Type B pancreatic cell (in vitro differentiated cells): Measurements from ENCODE around the gene NDUFV1. TPM values are rescaled to one million over a fixed set of nuclear protein-coding genes. Genes with fewer than 3 reads are reported as not detected.
A peak's percentile ranks its signal among the peaks of the same experiment; 100 is the strongest.

Experiments
- DNase-seq: peaks from one replicate; pipeline ENCODE4 v3.0.0; 2021; ENCODE audit warnings: mixed read lengths; ENCODE audit not compliant: unreplicated experiment; ENCODE audit errors: extremely low spot score
- H3K27ac Mint-ChIP-seq: 2 replicates; pipeline ENCODE4 v1.8.0; 2021; ENCODE audit warnings: mild to moderate bottlenecking, mixed read lengths
- H3K27me3 Mint-ChIP-seq: 2 replicates; pipeline ENCODE4 v1.8.0; 2021; ENCODE audit warnings: mixed read lengths
- H3K36me3 Mint-ChIP-seq: 2 replicates; pipeline ENCODE4 v1.8.0; 2021; ENCODE audit warnings: mixed read lengths
- H3K4me1 Mint-ChIP-seq: one replicate; pipeline ENCODE4 v1.8.0; 2021; ENCODE audit warnings: mixed read lengths; ENCODE audit not compliant: unreplicated experiment
- H3K4me3 Mint-ChIP-seq: 2 replicates; pipeline ENCODE4 v1.8.0; 2021; ENCODE audit warnings: mild to moderate bottlenecking, mixed read lengths
- H3K9me3 Mint-ChIP-seq: 2 replicates; pipeline ENCODE4 v1.8.0; 2021; ENCODE audit warnings: mixed read lengths
- total RNA-seq: library from RNA; stranded (reverse); gene quantifications from 2 replicates; pipeline ENCODE4 v1.2.1, GENCODE V29; 2021; ENCODE audit warnings: low replicate concordance
- TF ChIP-seq, protein P1 (sequence below): fragments of 200-600 bp; sonication (generic); conservative IDR thresholded peaks from 2 replicates; pipeline ENCODE4 v1.5.0; 2021; ENCODE audit warnings: antibody characterized with exemption, mild to moderate bottlenecking

Gene NDUFV1
- total RNA-seq, 1 donor from 2014 or later = 226 TPM

DNA sequence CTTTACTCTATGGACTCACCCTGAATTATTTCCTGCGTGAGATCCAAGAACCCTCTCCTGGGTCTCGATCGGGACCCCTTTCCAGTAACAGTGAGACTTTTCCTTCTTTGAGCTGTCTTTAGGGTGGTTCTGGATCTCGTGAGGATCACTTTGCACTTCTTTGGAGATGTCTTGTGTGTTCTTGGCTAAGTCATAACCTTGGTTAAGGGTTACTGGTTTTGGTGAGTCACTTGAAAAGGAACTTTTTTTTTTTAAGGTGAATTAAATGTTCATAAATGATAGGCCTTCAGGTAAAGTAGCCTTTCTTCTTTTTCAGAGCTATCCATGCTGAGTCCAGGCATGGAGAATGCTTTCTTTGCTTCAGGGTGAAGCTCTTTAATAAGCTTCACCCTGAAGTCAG lies 42.5 kb upstream of the NDUFV1 start:
- Mint-ChIP-seq H3K4me1 (peaks cover 10% of the 10 kb centered on the region), H3K9me3 (no peaks in the 10 kb centered on the region), H3K4me3 (no peak overlapping the region), H3K27ac (no peak overlapping the region), H3K27me3 (peaks cover 3% of the 10 kb centered on the region), H3K36me3 (no peaks in the 10 kb centered on the region)
- DNase-seq = no peak
- TF ChIP-seq, protein P1, sequence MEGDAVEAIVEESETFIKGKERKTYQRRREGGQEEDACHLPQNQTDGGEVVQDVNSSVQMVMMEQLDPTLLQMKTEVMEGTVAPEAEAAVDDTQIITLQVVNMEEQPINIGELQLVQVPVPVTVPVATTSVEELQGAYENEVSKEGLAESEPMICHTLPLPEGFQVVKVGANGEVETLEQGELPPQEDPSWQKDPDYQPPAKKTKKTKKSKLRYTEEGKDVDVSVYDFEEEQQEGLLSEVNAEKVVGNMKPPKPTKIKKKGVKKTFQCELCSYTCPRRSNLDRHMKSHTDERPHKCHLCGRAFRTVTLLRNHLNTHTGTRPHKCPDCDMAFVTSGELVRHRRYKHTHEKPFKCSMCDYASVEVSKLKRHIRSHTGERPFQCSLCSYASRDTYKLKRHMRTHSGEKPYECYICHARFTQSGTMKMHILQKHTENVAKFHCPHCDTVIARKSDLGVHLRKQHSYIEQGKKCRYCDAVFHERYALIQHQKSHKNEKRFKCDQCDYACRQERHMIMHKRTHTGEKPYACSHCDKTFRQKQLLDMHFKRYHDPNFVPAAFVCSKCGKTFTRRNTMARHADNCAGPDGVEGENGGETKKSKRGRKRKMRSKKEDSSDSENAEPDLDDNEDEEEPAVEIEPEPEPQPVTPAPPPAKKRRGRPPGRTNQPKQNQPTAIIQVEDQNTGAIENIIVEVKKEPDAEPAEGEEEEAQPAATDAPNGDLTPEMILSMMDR = no peak

DNA sequence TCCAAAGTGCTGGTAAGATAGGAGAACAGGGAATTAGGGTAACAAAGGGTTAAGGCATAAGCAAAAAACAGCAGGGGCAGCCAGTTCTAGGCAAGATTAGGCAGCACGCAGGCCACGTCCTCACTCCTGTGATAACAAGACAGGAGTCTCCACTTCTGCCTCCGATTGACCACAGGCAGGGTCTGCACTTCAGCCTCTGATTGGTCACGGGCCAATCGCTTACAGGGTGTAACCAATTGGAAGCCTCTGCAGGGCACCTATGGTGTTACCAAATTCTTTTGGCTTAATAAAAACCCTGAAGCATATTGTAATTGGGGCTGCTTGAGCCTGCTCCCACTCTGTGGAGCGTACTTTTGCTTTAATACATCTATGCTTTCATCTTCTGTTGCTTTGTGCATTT lies 35.3 kb upstream of the NDUFV1 start:
- Mint-ChIP-seq H3K4me1 (peaks cover 6% of the 10 kb centered on the region), H3K9me3 (no peaks in the 10 kb centered on the region), H3K27ac (no peak overlapping the region), H3K4me3 (no peak overlapping the region), H3K27me3 (peaks cover 17% of the 10 kb centered on the region), H3K36me3 (no peaks in the 10 kb centered on the region)
- TF ChIP-seq, protein P1 = no peak
- DNase-seq = no peak

DNA sequence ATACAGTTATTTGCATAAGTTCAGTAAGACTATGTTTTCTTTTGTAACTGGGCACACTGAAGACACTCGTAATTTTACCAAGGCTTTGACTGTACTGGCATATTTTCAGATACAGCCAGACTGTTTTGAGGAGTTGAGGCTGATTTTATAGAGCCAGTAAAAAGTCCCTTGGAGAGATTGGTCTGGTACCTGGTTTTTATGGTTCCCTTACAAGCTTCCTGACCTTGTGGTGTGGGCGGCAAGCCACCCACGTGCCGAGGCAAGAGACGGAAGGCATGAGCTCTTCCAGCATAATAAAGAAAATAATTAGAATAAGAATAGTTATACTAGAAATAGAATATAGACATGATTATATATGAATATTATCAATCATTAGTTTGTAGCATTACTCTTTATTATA lies 34.4 kb upstream of the NDUFV1 start:
- Mint-ChIP-seq H3K4me1 (peaks cover 6% of the 10 kb centered on the region), H3K36me3 (no peaks in the 10 kb centered on the region), H3K4me3 (no peak overlapping the region), H3K27ac (no peak overlapping the region), H3K9me3 (no peaks in the 10 kb centered on the region), H3K27me3 (peaks cover 20% of the 10 kb centered on the region)
- TF ChIP-seq, protein P1 = no peak
- DNase-seq = no peak

DNA sequence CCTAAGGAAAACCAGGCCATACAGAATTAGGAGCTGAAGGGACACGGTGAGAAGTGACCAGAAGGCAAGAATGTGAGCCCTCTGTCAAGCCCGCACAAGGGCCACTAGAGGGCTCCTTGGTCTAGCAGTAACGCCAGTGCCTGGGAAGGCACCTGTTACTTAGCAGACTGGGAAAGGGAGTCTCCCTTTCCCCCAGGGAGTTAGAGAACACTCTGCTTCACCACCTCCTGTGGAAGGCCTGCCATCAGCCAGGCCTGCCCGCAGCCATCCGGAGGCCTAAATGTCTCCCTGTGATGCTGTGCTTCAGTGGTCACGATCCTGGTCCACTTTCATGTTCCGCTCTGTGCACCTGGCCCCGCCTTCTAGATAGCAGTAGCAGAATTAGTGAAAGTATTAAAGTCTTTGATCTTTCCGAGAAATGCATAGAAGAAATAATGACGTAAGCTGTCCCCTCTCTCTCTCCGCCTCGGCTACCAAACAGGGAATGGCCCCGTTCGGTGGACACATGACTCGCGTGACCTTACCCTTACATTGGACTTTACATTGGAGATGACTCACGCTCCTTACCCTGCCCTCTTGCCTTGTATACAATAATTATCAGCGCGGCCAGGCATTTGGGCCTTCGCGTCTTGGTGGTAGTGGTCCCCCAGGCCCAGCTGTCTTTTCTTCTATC lies 33.9 kb upstream of the NDUFV1 start:
- TF ChIP-seq, protein P1 = peak; percentile 83
- Mint-ChIP-seq H3K27ac (peak overlapping the region; percentile 17), H3K4me3 (no peak overlapping the region), H3K27me3 (peaks cover 20% of the 10 kb centered on the region), H3K36me3 (no peaks in the 10 kb centered on the region), H3K4me1 (peaks cover 6% of the 10 kb centered on the region), H3K9me3 (no peaks in the 10 kb centered on the region)
- no peak for DNase-seq

DNA sequence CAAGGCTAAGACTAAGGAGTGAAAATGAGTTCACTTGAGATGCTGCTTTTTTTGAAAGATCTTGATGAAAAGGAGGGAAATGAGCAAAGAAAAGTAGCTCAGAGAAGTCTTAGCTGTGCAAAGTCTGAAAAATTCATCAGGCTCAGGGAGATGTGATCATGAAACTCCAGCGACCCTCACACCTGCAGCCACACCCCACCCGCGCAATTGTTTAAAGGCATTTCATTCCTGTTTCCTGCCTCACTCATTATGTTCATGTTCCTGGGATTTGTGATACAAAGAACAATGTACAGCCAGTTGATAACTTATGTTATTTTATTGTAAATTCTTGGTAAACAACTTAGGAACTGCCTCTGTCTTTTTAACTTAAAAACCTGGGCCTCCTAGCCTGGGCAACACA lies 31.8 kb upstream of the NDUFV1 start:
- H3K27me3 Mint-ChIP-seq = peaks cover 27% of the 10 kb centered on the region
- H3K27ac Mint-ChIP-seq = no peak overlapping the region
- no peak for DNase-seq
- H3K4me3 Mint-ChIP-seq = no peak overlapping the region
- TF ChIP-seq, protein P1 = no peak
- peaks cover 14% of the 10 kb centered on the region for H3K4me1 Mint-ChIP-seq
- no peaks in the 10 kb centered on the region for H3K9me3 Mint-ChIP-seq
- no peaks in the 10 kb centered on the region for H3K36me3 Mint-ChIP-seq
